Endothelial cell of umbilical vein (primary cell): Measurements from ENCODE around the gene LTBP2. TPM values are rescaled to one million over a fixed set of nuclear protein-coding genes. Genes with fewer than 3 reads are reported as not detected.

Experiments
- BruUV-seq: library from RNA; stranded (reverse); fragments of 400-500 nt; replicated peaks from 2 replicates; lab custom pipeline; 2021; lab: Mats Ljungman, UMichigan
- CTCF ChIA-PET: fragments of 300-600, 350-600 bp; sonication (Branson Sonifier 250); formaldehyde crosslinking; loops from one replicate; lab custom pipeline; 2021; ENCODE audit warnings: antibody characterized with exemption, inconsistent platforms; lab: Charles Lee
- POLR2A ChIA-PET: fragments of 300-600, 350-600 bp; sonication (Branson Sonifier 250); formaldehyde crosslinking; loops from one replicate; lab custom pipeline; 2021; ENCODE audit warnings: antibody characterized with exemption, inconsistent platforms; lab: Charles Lee
- DNase-seq: peaks from one replicate; pipeline ENCODE4 v3.0.0-alpha.2; 2011; ENCODE audit warnings: low read depth, low spot score
- FAIRE-seq: peaks from 2 replicates; lab custom pipeline; 2011; peaks lifted over from hg19 to GRCh38; lab: Jason Lieb, UNC
- H2AFZ ChIP-seq: 2 replicates; pipeline ENCODE4 v1.6.0; 2012; ENCODE audit warnings: low read depth, low read length, control low read depth, inconsistent platforms
- H3K27ac ChIP-seq: 2 replicates; pipeline ENCODE4 v1.5.1; 2011; ENCODE audit warnings: low read depth, mild to moderate bottlenecking, control low read depth, low read length, moderate library complexity; ENCODE audit not compliant: insufficient read depth
- H3K27me3 ChIP-seq, 2 experiments: 2 replicates each; pipeline versions ENCODE4 v1.6.0 to v1.6.1; 2011; ENCODE audit warnings: low read length in 2 of 2, mixed read lengths in 1 of 2; ENCODE audit not compliant: control insufficient read depth in 2 of 2, insufficient read depth in 2 of 2
- H3K36me3 ChIP-seq, 2 experiments: 2 replicates in 1 of 2; 3 replicates in 1 of 2; pipeline ENCODE4 v1.5.1; 2011; ENCODE audit warnings: low read length in 2 of 2, mild to moderate bottlenecking in 1 of 2, moderate library complexity in 1 of 2; ENCODE audit not compliant: control insufficient read depth in 2 of 2, insufficient read depth in 2 of 2; ENCODE audit errors: extremely low read depth in 1 of 2
- H3K4me1 ChIP-seq: 3 replicates; pipeline ENCODE4 v1.5.1; 2011; ENCODE audit warnings: mild to moderate bottlenecking, low read length; ENCODE audit not compliant: control insufficient read depth, insufficient read depth; ENCODE audit errors: extremely low read depth
- H3K4me2 ChIP-seq: 2 replicates; pipeline ENCODE4 v1.6.1; 2011; ENCODE audit warnings: low read length, control low read depth, mixed read lengths; ENCODE audit not compliant: insufficient read depth
- H3K4me3 ChIP-seq, 3 experiments: fragments of 200-600 bp in 1 of 3; sonication (generic), shearing (Covaris generic) in 1 of 3; replicated peaks in 1 of 3; 2 replicates each; pipeline ENCODE4 v1.5.1; 2011 to 2016; ENCODE audit warnings: control low read depth in 3 of 3, low read length in 3 of 3, mild to moderate bottlenecking in 2 of 3, inconsistent platforms in 1 of 3, low read depth in 1 of 3, moderate library complexity in 1 of 3; ENCODE audit not compliant: insufficient read depth in 1 of 3
- H3K79me2 ChIP-seq: 2 replicates; pipeline ENCODE4 v1.6.0; 2012; ENCODE audit warnings: low read length, inconsistent platforms; ENCODE audit not compliant: control insufficient read depth, insufficient read depth
- H3K9ac ChIP-seq: replicated peaks from 2 replicates; pipeline ENCODE3; 2011; ENCODE audit warnings: low read length, control low read depth; ENCODE audit not compliant: insufficient read depth; ENCODE audit errors: extremely low read depth
- H3K9me1 ChIP-seq: replicated peaks from 3 replicates; pipeline ENCODE4 v1.6.0; 2011; ENCODE audit warnings: mild to moderate bottlenecking, low read length; ENCODE audit not compliant: control insufficient read depth, insufficient read depth; ENCODE audit errors: extremely low read depth
- H3K9me3 ChIP-seq: replicated peaks from 2 replicates; pipeline ENCODE4 v1.5.1; 2012; ENCODE audit warnings: low read length, inconsistent platforms; ENCODE audit not compliant: control insufficient read depth, insufficient read depth
- H4K20me1 ChIP-seq: replicated peaks from 2 replicates; pipeline ENCODE3; 2011; ENCODE audit warnings: mild to moderate bottlenecking, low read length; ENCODE audit not compliant: control insufficient read depth, insufficient read depth; ENCODE audit errors: extremely low read depth
- CTCF ChIP-seq, 2 donors: IDR thresholded peaks; 1 replicate in 1 of 2; 2 replicates in 1 of 2; pipeline ENCODE4 v1.5.1; 2011; ENCODE audit warnings: low read length in 2 of 2, mild to moderate bottlenecking in 2 of 2, moderate library complexity in 2 of 2, control low read depth in 1 of 2, inconsistent platforms in 1 of 2, low read depth in 1 of 2; ENCODE audit not compliant: insufficient read depth in 1 of 2; ENCODE audit errors: extremely low read depth in 1 of 2
- EZH2 ChIP-seq: IDR thresholded peaks from 2 replicates; pipeline ENCODE4 v1.6.1; 2012; ENCODE audit warnings: borderline replicate concordance, low read depth, mild to moderate bottlenecking, moderate library complexity, low read length, inconsistent platforms; ENCODE audit not compliant: severe bottlenecking
- FOS ChIP-seq: IDR thresholded peaks from 2 replicates; pipeline ENCODE4 v1.6.1; 2011; ENCODE audit warnings: mild to moderate bottlenecking, low read length, moderate library complexity, borderline replicate concordance; ENCODE audit not compliant: insufficient read depth
- GATA2 ChIP-seq: IDR thresholded peaks from 2 replicates; pipeline ENCODE4 v1.7.0; 2011; ENCODE audit warnings: low read depth, mild to moderate bottlenecking, moderate library complexity, mixed read lengths, low read length; ENCODE audit not compliant: insufficient read length, insufficient read depth
- JUN ChIP-seq: IDR thresholded peaks from 2 replicates; pipeline ENCODE4 v1.6.1; 2011; ENCODE audit warnings: borderline replicate concordance, low read depth; ENCODE audit not compliant: insufficient read length, insufficient read depth
- MYC ChIP-seq: IDR thresholded peaks from one replicate; pipeline ENCODE4 v1.6.1; 2011; ENCODE audit warnings: mild to moderate bottlenecking, low read depth, low read length
- POLR2A ChIP-seq: IDR thresholded peaks from 2 replicates; pipeline ENCODE4 v1.6.1; 2012; ENCODE audit warnings: low read depth, mild to moderate bottlenecking, control low read depth, low read length
- POLR2AphosphoS5 ChIP-seq: IDR thresholded peaks from 2 replicates; pipeline ENCODE4 v1.6.1; 2012; ENCODE audit warnings: low read depth, mild to moderate bottlenecking, control low read depth, low read length, moderate library complexity; ENCODE audit not compliant: insufficient read depth
- dilution Hi-C: fragments of 300-500 bp; cut with MboI; formaldehyde crosslinking; loops from one replicate; pipeline ENCODE4 v1.15.0; 2019; ENCODE audit warnings: low sequenced_read_pairs; ENCODE audit not compliant: extremely low pct_ligation_motif_present
- intact Hi-C: fragments of 100-400 bp; cut with micrococcal nuclease; formaldehyde crosslinking; loops from one replicate; pipeline ENCODE4 v1.10.0; 2022
- polyA plus RNA-seq, 4 experiments: library from polyadenylated mRNA; depleted of rRNA in 3 of 4; stranded (reverse) in 3 of 4; unstranded in 1 of 4; fragments of >200 nt; gene quantifications; 2 replicates each; pipeline versions ENCODE4 v1.2.1 to v1.2.3, GENCODE V29; 2011 to 2012; ENCODE audit warnings: missing spikeins in 1 of 4
- total RNA-seq: library from RNA; stranded (reverse); gene quantifications from 2 replicates; pipeline ENCODE4 v1.2.3, GENCODE V29; 2021
- TF ChIP-seq, protein P1 (sequence below): IDR thresholded peaks from 2 replicates; pipeline ENCODE4 v1.6.1; 2011; ENCODE audit not compliant: insufficient read depth, insufficient read length

Gene LTBP2
- total and polyA plus RNA-seq, 2 donors (not counting 3 experiments of a cell fraction or from before 2014, with no cell fraction given), result 209 to 268 TPM

GRCh38 chr14:74551001-74551400, 61.0 kb downstream of the LTBP2 start:
- H3K9ac ChIP-seq, result no peak overlapping the region
- no peaks in the 10 kb centered on the region for H3K9me3 ChIP-seq
- H2AFZ ChIP-seq, result no peak overlapping the region
- ChIA-PET POLR2A (no interaction called here), CTCF (no interaction called here)
- H3K27me3 ChIP-seq, result no peaks in the 10 kb centered on the region
- DNase-seq (no peak), FAIRE-seq (no peak)
- H3K79me2 ChIP-seq, result peaks cover 20% of the 10 kb centered on the region
- TF ChIP-seq GATA2, result no peak
- no peak for TF ChIP-seq MYC
- TF ChIP-seq, protein P1, sequence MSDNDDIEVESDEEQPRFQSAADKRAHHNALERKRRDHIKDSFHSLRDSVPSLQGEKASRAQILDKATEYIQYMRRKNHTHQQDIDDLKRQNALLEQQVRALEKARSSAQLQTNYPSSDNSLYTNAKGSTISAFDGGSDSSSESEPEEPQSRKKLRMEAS, result no peak
- TF ChIP-seq POLR2A, result no peak
- no peak for TF ChIP-seq CTCF (IDR thresholded peaks at IDR 0.05; ENCODE audit: extremely low read depth in 1 of 2, insufficient read depth in 1 of 2, low read depth in 1 of 2, low read length in 2 of 2)
- TF ChIP-seq EZH2, result no peak
- no peak for TF ChIP-seq JUN
- TF ChIP-seq POLR2AphosphoS5, result no peak
- TF ChIP-seq FOS, result no peak
- BruUV-seq, result no TSS peak
- H3K27ac ChIP-seq, result no peak overlapping the region
- H3K4me2 ChIP-seq, result no peak overlapping the region
- H3K4me1 ChIP-seq, result peaks cover 32% of the 10 kb centered on the region
- intact Hi-C loops, result no loop called here
- peaks cover 39 to 57% of the 10 kb centered on the region in 2 experiments for H3K36me3 ChIP-seq
- H3K9me1 ChIP-seq, result no peaks in the 10 kb centered on the region
- H4K20me1 ChIP-seq, result no peaks in the 10 kb centered on the region
- dilution Hi-C loops, result no loop called here
- H3K4me3 ChIP-seq, result no peak overlapping the region
